ENCODE measurements around the gene CXorf51A.

- TF ChIP-seq, protein P1, sequence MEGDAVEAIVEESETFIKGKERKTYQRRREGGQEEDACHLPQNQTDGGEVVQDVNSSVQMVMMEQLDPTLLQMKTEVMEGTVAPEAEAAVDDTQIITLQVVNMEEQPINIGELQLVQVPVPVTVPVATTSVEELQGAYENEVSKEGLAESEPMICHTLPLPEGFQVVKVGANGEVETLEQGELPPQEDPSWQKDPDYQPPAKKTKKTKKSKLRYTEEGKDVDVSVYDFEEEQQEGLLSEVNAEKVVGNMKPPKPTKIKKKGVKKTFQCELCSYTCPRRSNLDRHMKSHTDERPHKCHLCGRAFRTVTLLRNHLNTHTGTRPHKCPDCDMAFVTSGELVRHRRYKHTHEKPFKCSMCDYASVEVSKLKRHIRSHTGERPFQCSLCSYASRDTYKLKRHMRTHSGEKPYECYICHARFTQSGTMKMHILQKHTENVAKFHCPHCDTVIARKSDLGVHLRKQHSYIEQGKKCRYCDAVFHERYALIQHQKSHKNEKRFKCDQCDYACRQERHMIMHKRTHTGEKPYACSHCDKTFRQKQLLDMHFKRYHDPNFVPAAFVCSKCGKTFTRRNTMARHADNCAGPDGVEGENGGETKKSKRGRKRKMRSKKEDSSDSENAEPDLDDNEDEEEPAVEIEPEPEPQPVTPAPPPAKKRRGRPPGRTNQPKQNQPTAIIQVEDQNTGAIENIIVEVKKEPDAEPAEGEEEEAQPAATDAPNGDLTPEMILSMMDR (conservative IDR thresholded peaks at IDR 0.05; ENCODE audit: low read length), result no peak
- no peak for TF ChIP-seq EZH2phosphoT487 (IDR thresholded peaks at IDR 0.05; ENCODE audit: borderline replicate concordance)
Measured at GRCh38 chrX:146854281-146854680, 39.7 kb upstream of the CXorf51A start.
